Common myeloid progenitor, CD34-positive (primary cell): ENCODE data around the gene WDR26. TPM values are rescaled to one million over a fixed set of nuclear protein-coding genes. Genes with fewer than 3 reads are reported as not detected.
"Not testable (repeated sequence)": the region's sequence is repeated elsewhere in the genome, so short reads cannot be mapped to it uniquely, and the experiment has no call there.

Source experiments
- CTCF ChIA-PET: fragments of 350-600 bp; sonication (Branson Sonifier 250); formaldehyde crosslinking; loops from one replicate; lab custom pipeline; 2021; ENCODE audit warnings: antibody characterized with exemption; lab: Charles Lee
- POLR2A ChIA-PET: fragments of 350-600 bp; sonication (Branson Sonifier 250); formaldehyde crosslinking; loops from one replicate; lab custom pipeline; 2021; ENCODE audit warnings: antibody characterized with exemption; lab: Charles Lee
- DNase-seq, 3 donors: peaks; one replicate each; pipeline versions ENCODE4 v3.0.0 to v3.0.0-alpha.2; 2013
- H3K27ac ChIP-seq, 2 experiments: 1 replicate in 1 of 2; 2 replicates in 1 of 2; pipeline ENCODE4 v1.7.0; 2013; ENCODE audit warnings: inconsistent platforms in 2 of 2, low read length in 2 of 2, mild to moderate bottlenecking in 2 of 2, low read depth in 1 of 2, moderate library complexity in 1 of 2; ENCODE audit not compliant: severe bottlenecking in 2 of 2, insufficient read depth in 1 of 2, poor library complexity in 1 of 2
- H3K27me3 ChIP-seq, 5 experiments: replicated peaks in 2 of 5; 1 replicate in 3 of 5; 2 replicates in 2 of 5; pipeline versions ENCODE4 v1.6.1 to v1.7.0; 2013; ENCODE audit warnings: low read length in 4 of 5, mild to moderate bottlenecking in 2 of 5, moderate library complexity in 2 of 5, inconsistent platforms in 1 of 5; ENCODE audit not compliant: insufficient read depth in 5 of 5, control insufficient read depth in 4 of 5
- H3K36me3 ChIP-seq, 4 experiments: 1 replicate in 2 of 4; 2 replicates in 2 of 4; pipeline versions ENCODE4 v1.6.1 to v1.7.0; 2013; ENCODE audit warnings: low read length in 3 of 4, control low read depth in 1 of 4, mild to moderate bottlenecking in 1 of 4; ENCODE audit not compliant: control insufficient read depth in 4 of 4, insufficient read depth in 4 of 4
- H3K4me1 ChIP-seq, 4 experiments: 1 replicate in 3 of 4; 2 replicates in 1 of 4; pipeline versions ENCODE4 v1.6.1 to v1.7.1; 2013; ENCODE audit warnings: low read length in 3 of 4, mild to moderate bottlenecking in 3 of 4, control low read depth in 1 of 4, inconsistent platforms in 1 of 4, moderate library complexity in 1 of 4; ENCODE audit not compliant: control insufficient read depth in 4 of 4, insufficient read depth in 4 of 4; ENCODE audit errors: control extremely low read depth in 1 of 4
- H3K4me3 ChIP-seq, 7 experiments: 1 replicate in 4 of 7; 2 replicates in 3 of 7; pipeline versions ENCODE4 v1.5.1 to v1.7.0; 2013; ENCODE audit warnings: mild to moderate bottlenecking in 7 of 7, low read length in 6 of 7, moderate library complexity in 6 of 7, inconsistent platforms in 2 of 7, low read depth in 2 of 7, control low read depth in 1 of 7; ENCODE audit not compliant: insufficient read depth in 4 of 7, control insufficient read depth in 1 of 7; ENCODE audit errors: extremely low read depth in 1 of 7
- H3K9me3 ChIP-seq, 5 experiments: 1 replicate in 4 of 5; 2 replicates in 1 of 5; pipeline versions ENCODE4 v1.6.1 to v1.7.1; 2013; ENCODE audit warnings: low read length in 4 of 5, mild to moderate bottlenecking in 2 of 5, inconsistent platforms in 1 of 5, low read depth in 1 of 5, moderate library complexity in 1 of 5; ENCODE audit not compliant: control insufficient read depth in 4 of 5, insufficient read depth in 2 of 5; ENCODE audit errors: control extremely low read depth in 1 of 5
- WGBS: methylation state at CpG from one replicate; pipeline ENCODE4 v1.1.5; 2013; ENCODE audit not compliant: insufficient coverage; 5-methylcytosine and 5-hydroxymethylcytosine counted together
- polyA plus RNA-seq: library from polyadenylated mRNA; unstranded; fragments of 120-200 nt; gene quantifications from one replicate; pipeline ENCODE4 v1.2.1, GENCODE V29; 2013

WDR26 gene
- polyA plus RNA-seq, result 46.5 TPM

- WGBS, result under 1% methylated on average over 37 of the region's 46 CpGs
- Histone ChIP-seq H3K9me3 (no peaks in the 10 kb centered on the region), H3K4me1 (peaks cover 38 to 51% (median 41%) of the 10 kb centered on the region in 4 experiments), H3K36me3 (peaks cover 0 to 3% (median under 1%) of the 10 kb centered on the region in 4 experiments), H3K27me3 (no peaks in the 10 kb centered on the region), H3K27ac (peak within 1 kb of the TSS; percentile 61 to 89), H3K4me3 (peak within 1 kb of the TSS; percentile 73 to 96 (median 79))
- DNase-seq, result peak; percentile 76 to 89 (median 81)
- CTCF ChIA-PET, result interaction anchor here (1.2 to 9.0 kb wide), 2 partner anchors 8 to 24 kb away, joined by 3 to 57 read pairs; no protein-coding TSS in a partner anchor
- POLR2A ChIA-PET, result interaction anchor here (0.6 to 1.4 kb wide), 3 partner anchors 9 to 823 kb away, joined by 4 to 9 read pairs (median 4); no protein-coding TSS in a partner anchor
Measured at GRCh38 chr1:224434691-224435317, at the start of gene WDR26. WDR26 (minus strand) TSS chr1:224434797.

DNA sequence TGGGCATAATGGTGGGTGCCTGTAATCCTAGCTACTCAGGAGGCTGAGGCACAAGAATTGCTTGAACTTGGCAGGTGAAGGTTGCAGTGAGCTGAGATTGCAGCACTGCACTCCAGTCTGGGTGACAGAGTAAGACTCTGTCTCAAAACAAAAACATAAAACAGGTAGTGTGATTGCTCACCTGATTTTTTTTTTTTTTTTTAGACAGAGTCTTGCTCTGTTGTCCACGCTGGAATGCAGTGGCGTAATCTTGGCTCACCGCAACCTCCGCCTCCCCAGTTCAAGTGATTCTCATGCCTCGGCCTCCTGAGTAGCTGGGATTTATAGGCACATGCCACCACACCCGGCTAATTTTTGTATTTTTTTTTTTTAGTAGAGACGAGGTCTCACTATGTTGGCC lies 48.6 kb upstream of the WDR26 start:
- CTCF ChIA-PET, POLR2A ChIA-PET, DNase-seq, H3K9me3 ChIP-seq, H3K27ac ChIP-seq, H3K4me1 ChIP-seq, H3K36me3 ChIP-seq, H3K27me3 ChIP-seq, H3K4me3 ChIP-seq: not testable (repeated sequence)
- WGBS, result 100% methylated on average over 6 of the region's 7 CpGs

DNA sequence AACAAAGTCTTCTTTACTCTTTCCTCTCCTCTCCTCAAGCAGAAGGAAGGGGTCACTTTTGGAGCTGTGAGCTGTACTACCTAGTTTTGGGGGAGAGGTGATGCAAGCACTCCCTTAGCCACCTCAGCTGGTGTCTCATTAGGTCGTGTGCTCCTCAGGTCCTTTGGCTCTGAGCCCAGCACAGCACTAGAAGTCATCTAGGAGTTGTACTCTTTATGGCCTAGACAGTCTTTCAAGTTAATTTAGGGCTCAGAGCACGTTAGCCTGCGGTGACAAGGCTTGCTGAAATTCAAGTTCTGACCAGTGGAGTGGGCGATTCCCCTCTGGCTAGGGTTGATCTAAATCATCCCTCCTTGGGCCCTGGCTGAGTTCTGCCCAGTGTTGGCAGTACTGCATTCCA lies 48.0 kb upstream of the WDR26 start:
- H3K9me3 ChIP-seq, result peaks cover 0 to 2% (median 0%) of the 10 kb centered on the region in 5 experiments

GRCh38 chr1:224481601-224482000 lies 47.0 kb upstream of the WDR26 start:
- Histone ChIP-seq H3K4me1 (no peaks in the 10 kb centered on the region), H3K27ac (no peak overlapping the region), H3K9me3 (peaks cover 0 to 5% (median 0%) of the 10 kb centered on the region in 5 experiments), H3K4me3 (no peak overlapping the region), H3K36me3 (no peaks in the 10 kb centered on the region), H3K27me3 (no peaks in the 10 kb centered on the region)
- ChIA-PET POLR2A (no interaction called here), CTCF (no interaction called here)
- 77% methylated on average over 2 of the region's 2 CpGs for WGBS
- DNase-seq, result no peak

More for the DNA sequence above, 48.0 kb upstream of the WDR26 start:
- H3K36me3 ChIP-seq, result no peaks in the 10 kb centered on the region
- ChIA-PET CTCF (no interaction called here), POLR2A (no interaction called here)
- H3K27ac ChIP-seq, result no peak overlapping the region
- 90% methylated on average over 4 of the region's 4 CpGs for WGBS
- H3K4me3 ChIP-seq, result no peak overlapping the region
- H3K27me3 ChIP-seq, result no peaks in the 10 kb centered on the region
- peaks cover 0 to 7% (median 0%) of the 10 kb centered on the region in 4 experiments for H3K4me1 ChIP-seq
- no peak for DNase-seq

- DNase-seq, H3K27ac ChIP-seq, H3K4me1 ChIP-seq, H3K4me3 ChIP-seq, H3K27me3 ChIP-seq, H3K9me3 ChIP-seq, CTCF ChIA-PET, POLR2A ChIA-PET, H3K36me3 ChIP-seq: not testable (repeated sequence)
- 87% methylated on average over 4 of the region's 4 CpGs for WGBS
Measured at GRCh38 chr1:224480888-224481459, 46.4 kb upstream of the WDR26 start.

DNA sequence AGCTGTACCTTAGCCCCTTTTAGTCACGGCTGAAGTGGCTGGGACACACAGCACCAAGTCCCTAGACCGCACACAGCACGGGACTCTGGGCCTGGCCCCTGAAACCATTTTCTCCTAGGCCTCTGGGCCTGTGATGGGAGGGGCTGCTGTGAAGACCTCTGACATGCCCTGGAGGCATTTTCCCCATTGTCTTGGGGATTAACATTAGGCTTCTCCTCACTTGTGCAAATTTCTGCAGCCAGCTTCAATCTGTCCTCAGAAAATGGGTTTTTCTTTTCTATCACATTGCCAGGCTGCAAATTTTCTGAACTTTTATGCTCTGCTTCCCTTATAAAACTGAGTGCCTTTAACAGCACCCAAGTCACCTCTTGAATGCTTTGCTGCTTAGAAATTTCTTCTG lies 45.6 kb upstream of the WDR26 start:
- CTCF ChIA-PET, H3K27me3 ChIP-seq, H3K4me3 ChIP-seq, POLR2A ChIA-PET, H3K27ac ChIP-seq, DNase-seq, H3K9me3 ChIP-seq, H3K36me3 ChIP-seq, H3K4me1 ChIP-seq: not testable (repeated sequence)
- 100% methylated on average over 3 of the region's 3 CpGs for WGBS

DNA sequence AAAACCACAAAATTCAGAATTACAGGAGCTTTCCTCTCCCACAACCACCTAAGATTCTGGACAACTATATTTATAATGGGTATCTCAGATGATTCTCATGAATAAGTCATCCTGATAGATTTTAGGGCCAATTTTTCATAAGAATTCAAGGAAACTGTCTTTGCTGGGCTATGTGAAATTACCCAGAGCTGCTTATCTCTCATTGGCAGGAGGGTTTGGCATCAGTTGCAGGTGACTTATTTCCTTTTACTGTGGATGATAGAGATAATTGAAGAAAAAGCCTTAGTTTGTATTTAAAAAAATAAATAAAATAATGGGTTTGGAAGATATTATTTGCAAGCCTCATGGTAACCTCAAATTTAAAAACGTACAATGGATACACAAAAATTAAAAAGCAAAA lies 38.2 kb upstream of the WDR26 start:
- Histone ChIP-seq H3K27me3 (no peaks in the 10 kb centered on the region), H3K4me1 (no peaks in the 10 kb centered on the region), H3K4me3 (no peak overlapping the region), H3K27ac (no peak overlapping the region), H3K9me3 (peaks cover 0 to 7% (median 0%) of the 10 kb centered on the region in 5 experiments), H3K36me3 (no peaks in the 10 kb centered on the region)
- POLR2A ChIA-PET, result no interaction called here
- no peak for DNase-seq
- CTCF ChIA-PET, result interaction anchor here (0.6 to 0.7 kb wide), 2 partner anchors 13 to 29 kb away, joined by 3 to 4 read pairs; no protein-coding TSS in a partner anchor
- no CpG with 5 or more reads among the region's 1 CpG for WGBS
